WTC11 (cell line): ENCODE results near the gene NCOA1. TPM values are rescaled to one million over a fixed set of nuclear protein-coding genes. Genes with fewer than 3 reads are reported as not detected.
"Not testable (repeated sequence)": the region's sequence is repeated elsewhere in the genome, so short reads cannot be mapped to it uniquely, and the experiment has no call there.

Experiments
- ATAC-seq: fragments of 200-7000 bp; cut with Tn5 transposase; 2 replicates; pipeline ENCODE4 v1.10.0; 2021; ENCODE audit warnings: mild to moderate bottlenecking, moderate library complexity
- CTCF ChIA-PET: fragments of 300-600 bp; sonication (Branson Sonifier 250); formaldehyde crosslinking; loops from one replicate; lab custom pipeline; 2021; ENCODE audit warnings: antibody characterized with exemption; lab: Charles Lee
- POLR2A ChIA-PET: fragments of 350-600 bp; sonication (Branson Sonifier 250); formaldehyde crosslinking; loops from one replicate; lab custom pipeline; 2021; ENCODE audit warnings: antibody characterized with exemption; lab: Charles Lee
- DNase-seq: peaks from one replicate; pipeline ENCODE4 v3.0.0; 2021; ENCODE audit warnings: low spot score
- H3K27ac Mint-ChIP-seq: 2 replicates; pipeline ENCODE4 v1.8.0; 2021; ENCODE audit warnings: mixed read lengths
- H3K27me3 Mint-ChIP-seq: 2 replicates; pipeline ENCODE4 v1.8.0; 2021; ENCODE audit warnings: low read depth, mild to moderate bottlenecking, moderate library complexity, mixed read lengths
- H3K36me3 Mint-ChIP-seq: 2 replicates; pipeline ENCODE4 v1.8.0; 2021; ENCODE audit warnings: mixed read lengths
- H3K4me1 Mint-ChIP-seq: 2 replicates; pipeline ENCODE4 v1.8.0; 2022; ENCODE audit warnings: mixed read lengths
- H3K4me3 Mint-ChIP-seq: 2 replicates; pipeline ENCODE4 v1.8.0; 2021; ENCODE audit warnings: mild to moderate bottlenecking, moderate library complexity, mixed read lengths
- H3K9me3 Mint-ChIP-seq: 2 replicates; pipeline ENCODE4 v1.8.0; 2021; ENCODE audit warnings: mixed read lengths
- CBFB ChIP-seq: sonication (generic); formaldehyde crosslinking; IDR thresholded peaks from 2 replicates; pipeline ENCODE4 v1.8.1; 2022; ENCODE audit warnings: mild to moderate bottlenecking, low read depth, missing genetic modification reagents
- IRF2 ChIP-seq: sonication (generic); formaldehyde crosslinking; IDR thresholded peaks from 2 replicates; pipeline ENCODE4 v1.8.0; 2022; ENCODE audit warnings: low read depth, missing genetic modification reagents, borderline replicate concordance
- SOX15 ChIP-seq: fragments of 250-450 bp; sonication (Bioruptor Pico); IDR thresholded peaks from 2 replicates; pipeline ENCODE4 v1.9.0; 2021; ENCODE audit warnings: mild to moderate bottlenecking
- TEAD4 ChIP-seq: sonication (generic); formaldehyde crosslinking; IDR thresholded peaks from 2 replicates; pipeline ENCODE4 v1.8.0; 2022; ENCODE audit warnings: mild to moderate bottlenecking, missing genetic modification reagents
- ZBTB21 ChIP-seq: sonication (generic); formaldehyde crosslinking; IDR thresholded peaks from 2 replicates; pipeline ENCODE4 v1.8.1; 2023; ENCODE audit warnings: mild to moderate bottlenecking, missing genetic modification reagents, borderline replicate concordance
- total RNA-seq: library from RNA; stranded (reverse); gene quantifications from 3 replicates; pipeline ENCODE4 v1.2.3, GENCODE V29; 2021
- TF ChIP-seq, protein P1 (sequence below): sonication (generic); formaldehyde crosslinking; conservative IDR thresholded peaks from 2 replicates; pipeline ENCODE4 v1.8.1; 2023; ENCODE audit warnings: mild to moderate bottlenecking, low read depth, missing genetic modification reagents, moderate library complexity
- TF ChIP-seq, protein P2 (sequence below): sonication (generic); formaldehyde crosslinking; IDR thresholded peaks from 2 replicates; pipeline ENCODE4 v1.8.1; 2022; ENCODE audit warnings: mild to moderate bottlenecking, missing genetic modification reagents, moderate library complexity, borderline replicate concordance
- TF ChIP-seq, protein P3 (sequence below): fragments of 250-450 bp; sonication (Bioruptor Pico); IDR thresholded peaks from 2 replicates; pipeline ENCODE4 v1.9.0; 2021; ENCODE audit warnings: mild to moderate bottlenecking, borderline replicate concordance

The NCOA1 gene
- total RNA-seq, 1 experiment from 2014 or later, result 16.9 TPM

DNA sequence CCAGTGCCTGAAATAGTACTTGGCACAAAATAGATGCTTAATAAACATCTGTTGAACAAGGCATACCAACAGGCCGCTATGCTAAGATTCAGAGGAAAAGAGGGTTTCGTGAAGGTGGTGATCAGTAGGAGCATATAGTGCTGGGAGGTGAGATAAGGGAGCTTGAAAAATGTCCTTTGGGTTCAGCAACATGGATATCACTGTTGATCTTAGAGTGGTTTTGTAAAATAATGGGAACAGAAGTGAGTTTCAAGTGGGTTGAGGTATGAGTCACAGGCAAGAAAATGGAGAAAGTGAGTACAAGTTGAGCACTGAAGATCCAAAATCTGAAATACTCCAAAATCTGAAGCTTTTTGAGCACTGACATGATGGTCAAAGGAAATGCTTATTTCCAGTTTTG is 306.6 kb downstream of the NCOA1 start:
- peaks cover 17% of the 10 kb centered on the region; the same call in 1 of the 2 replicates for H3K9me3 Mint-ChIP-seq
- 0 out of 2 replicates have a peak, but pooled peaks cover 2% of the 10 kb centered on the region for H3K27me3 Mint-ChIP-seq
- peaks cover 69% of the 10 kb centered on the region for H3K36me3 Mint-ChIP-seq
- ATAC-seq, result no peak
- TF ChIP-seq CBFB (CRISPR knock-in tag), result no peak
- TF ChIP-seq, all 79 proteins: peak for 0
- ChIA-PET CTCF (no interaction called here), POLR2A (no interaction called here)
- Mint-ChIP-seq H3K4me1 (peaks cover 24% of the 10 kb centered on the region), H3K27ac (no peak overlapping the region), H3K4me3 (no peak overlapping the region)
- no peak for DNase-seq

DNA sequence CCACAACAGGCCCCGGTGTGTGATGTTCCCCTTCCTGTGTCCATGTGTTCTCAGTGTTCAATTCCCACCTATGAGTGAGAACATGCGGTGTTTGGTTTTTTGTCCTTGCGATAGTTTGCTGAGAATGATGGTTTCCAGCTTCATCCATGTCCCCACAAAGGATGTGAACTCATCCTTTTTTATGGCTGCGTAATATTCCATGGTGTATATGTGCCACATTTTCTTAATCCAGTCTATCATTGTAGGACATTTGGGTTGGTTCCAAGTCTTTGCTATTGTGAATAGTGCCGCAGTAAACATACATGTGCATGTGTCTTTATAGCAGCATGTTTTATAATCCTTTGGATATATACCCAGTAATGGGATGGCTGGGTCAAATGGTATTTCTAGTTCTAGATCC is 309.4 kb downstream of the NCOA1 start:
- H3K27ac Mint-ChIP-seq, ATAC-seq, CTCF ChIA-PET, POLR2A ChIA-PET, DNase-seq, H3K4me3 Mint-ChIP-seq, H3K27me3 Mint-ChIP-seq, H3K4me1 Mint-ChIP-seq: not testable (repeated sequence)
- Mint-ChIP-seq H3K36me3 (peaks cover 90% of the 10 kb centered on the region), H3K9me3 (peaks cover 40% of the 10 kb centered on the region)

DNA sequence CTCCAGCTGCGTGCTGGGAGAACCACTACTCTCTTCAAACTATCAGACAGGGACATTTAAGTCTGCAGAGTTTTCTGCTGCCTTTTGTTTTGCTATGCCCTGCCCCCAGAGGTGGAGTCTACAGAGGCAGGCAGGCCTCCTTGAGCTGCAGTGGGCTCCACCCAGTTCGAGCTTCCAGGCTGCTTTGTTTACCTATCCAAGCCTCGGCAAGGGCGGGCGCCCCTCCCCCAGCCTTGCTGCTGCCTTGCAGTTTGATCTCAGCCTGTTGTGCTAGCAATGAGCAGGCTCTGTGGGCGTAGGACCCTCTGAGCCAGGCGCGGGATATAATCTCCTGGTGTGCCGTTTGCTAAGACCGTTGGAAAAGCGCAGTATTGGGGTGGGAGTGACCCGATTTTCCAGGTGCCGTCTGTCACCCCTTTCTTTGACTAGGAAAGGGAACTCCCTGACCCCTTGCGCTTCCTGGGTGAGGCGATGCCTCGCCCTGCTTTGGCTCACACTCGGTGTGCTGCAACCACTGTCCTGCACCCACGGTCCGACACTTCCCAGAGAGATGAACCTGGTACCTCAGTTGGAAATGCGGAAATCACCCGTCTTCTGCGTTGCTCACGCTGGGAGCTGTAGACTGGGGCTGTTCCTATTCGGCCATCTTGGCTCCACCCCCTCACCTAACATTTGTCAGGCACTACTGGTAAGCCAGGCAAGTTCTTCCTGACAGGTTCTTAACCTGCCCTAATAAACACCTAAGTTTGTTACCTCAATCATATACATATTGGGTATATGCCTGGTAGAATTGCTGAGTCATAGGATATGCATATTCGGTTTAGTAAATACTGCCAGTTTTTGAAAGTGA is 315.0 kb downstream of the NCOA1 start:
- not testable (repeated sequence) for H3K27ac Mint-ChIP-seq

DNA sequence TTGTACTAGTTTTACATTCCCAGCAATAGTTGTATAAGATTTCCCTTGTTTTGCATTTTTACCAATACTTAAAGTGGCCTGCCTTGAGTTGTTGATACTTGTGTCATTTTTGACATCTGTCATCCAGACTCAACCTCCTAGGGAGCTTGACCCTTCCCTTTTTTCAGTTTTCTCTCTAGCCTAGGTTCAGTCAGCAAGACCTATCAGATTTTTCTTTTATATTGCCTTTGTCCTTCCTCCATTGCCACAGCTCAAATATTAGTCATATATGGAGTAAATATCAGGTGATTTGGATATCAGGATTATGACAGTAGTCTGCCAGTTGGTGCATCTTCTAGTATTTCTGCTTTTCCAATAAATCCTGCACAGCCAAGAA is 315.6 kb downstream of the NCOA1 start:
- H3K27ac Mint-ChIP-seq, result no peak overlapping the region
- no peak for ATAC-seq
- DNase-seq, result no peak
- H3K27me3 Mint-ChIP-seq, result no peaks in the 10 kb centered on the region; the same call in none of the 2 replicates
- ChIA-PET CTCF (no interaction called here), POLR2A (no interaction called here)
- peaks cover 43% of the 10 kb centered on the region for H3K9me3 Mint-ChIP-seq
- TF ChIP-seq IRF2 (CRISPR knock-in tag), result no peak
- TF ChIP-seq, protein P1, sequence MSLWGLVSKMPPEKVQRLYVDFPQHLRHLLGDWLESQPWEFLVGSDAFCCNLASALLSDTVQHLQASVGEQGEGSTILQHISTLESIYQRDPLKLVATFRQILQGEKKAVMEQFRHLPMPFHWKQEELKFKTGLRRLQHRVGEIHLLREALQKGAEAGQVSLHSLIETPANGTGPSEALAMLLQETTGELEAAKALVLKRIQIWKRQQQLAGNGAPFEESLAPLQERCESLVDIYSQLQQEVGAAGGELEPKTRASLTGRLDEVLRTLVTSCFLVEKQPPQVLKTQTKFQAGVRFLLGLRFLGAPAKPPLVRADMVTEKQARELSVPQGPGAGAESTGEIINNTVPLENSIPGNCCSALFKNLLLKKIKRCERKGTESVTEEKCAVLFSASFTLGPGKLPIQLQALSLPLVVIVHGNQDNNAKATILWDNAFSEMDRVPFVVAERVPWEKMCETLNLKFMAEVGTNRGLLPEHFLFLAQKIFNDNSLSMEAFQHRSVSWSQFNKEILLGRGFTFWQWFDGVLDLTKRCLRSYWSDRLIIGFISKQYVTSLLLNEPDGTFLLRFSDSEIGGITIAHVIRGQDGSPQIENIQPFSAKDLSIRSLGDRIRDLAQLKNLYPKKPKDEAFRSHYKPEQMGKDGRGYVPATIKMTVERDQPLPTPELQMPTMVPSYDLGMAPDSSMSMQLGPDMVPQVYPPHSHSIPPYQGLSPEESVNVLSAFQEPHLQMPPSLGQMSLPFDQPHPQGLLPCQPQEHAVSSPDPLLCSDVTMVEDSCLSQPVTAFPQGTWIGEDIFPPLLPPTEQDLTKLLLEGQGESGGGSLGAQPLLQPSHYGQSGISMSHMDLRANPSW (CRISPR knock-in tag), result no peak
- no peaks in the 10 kb centered on the region for H3K4me1 Mint-ChIP-seq
- H3K36me3 Mint-ChIP-seq, result peaks cover 63% of the 10 kb centered on the region
- H3K4me3 Mint-ChIP-seq, result no peak overlapping the region

More for the DNA sequence above, 315.0 kb downstream of the NCOA1 start:
- H3K4me3 Mint-ChIP-seq, CTCF ChIA-PET, H3K27me3 Mint-ChIP-seq, ATAC-seq, POLR2A ChIA-PET, H3K4me1 Mint-ChIP-seq, DNase-seq: not testable (repeated sequence)
- Mint-ChIP-seq H3K9me3 (peaks cover 44% of the 10 kb centered on the region), H3K36me3 (peaks cover 68% of the 10 kb centered on the region)

DNA sequence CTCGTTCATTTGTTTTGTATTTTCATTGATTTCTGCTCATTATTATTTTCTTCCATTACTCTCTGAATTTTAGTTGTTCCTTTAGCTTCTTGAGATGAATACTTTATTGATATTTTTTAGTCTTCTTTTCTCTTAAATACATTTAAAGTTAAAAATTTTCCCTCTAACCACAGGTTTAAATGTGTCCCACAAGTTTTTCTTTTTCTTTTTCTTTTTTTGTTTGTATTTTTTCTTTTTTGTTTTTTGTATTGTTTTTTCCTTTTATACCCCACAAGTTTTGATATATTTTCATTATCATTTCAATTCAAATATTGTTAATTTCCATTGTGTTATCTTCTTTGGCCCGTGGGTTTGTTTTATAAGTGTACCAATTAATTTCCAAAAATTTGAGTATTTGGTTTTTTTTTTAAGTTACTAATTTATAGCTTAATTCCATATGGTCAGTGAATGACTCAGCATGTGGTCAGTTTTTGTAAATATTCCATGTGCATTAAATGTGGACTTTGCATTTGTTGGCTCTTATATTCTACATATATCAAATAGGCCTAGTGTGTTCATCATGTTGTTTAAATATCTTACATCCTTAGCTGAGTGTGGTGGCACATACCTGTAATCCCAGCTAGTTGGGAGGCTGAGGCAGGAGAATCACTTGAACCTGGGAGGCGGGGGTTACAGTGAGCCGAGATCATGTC is 318.4 kb downstream of the NCOA1 start:
- Mint-ChIP-seq H3K27ac (no peak overlapping the region), H3K4me1 (peaks cover 11% of the 10 kb centered on the region), H3K4me3 (no peak overlapping the region), H3K36me3 (peaks cover 59% of the 10 kb centered on the region), H3K27me3 (no peaks in the 10 kb centered on the region; the same call in 1 of the 2 replicates), H3K9me3 (peaks cover 33% of the 10 kb centered on the region)
- POLR2A ChIA-PET, result interaction anchor here (0.6 kb wide), 1 partner anchor 734 kb away, joined by 3 read pairs; the partner anchor contains the start of gene SF3B6
- CTCF ChIA-PET, result interaction anchor here (1.2 kb wide), 1 partner anchor 11 kb away, joined by 3 read pairs; no protein-coding TSS in a partner anchor
- DNase-seq (no peak), ATAC-seq (no peak)
- TF ChIP-seq TEAD4 (no peak), ZBTB21 (no peak), SOX15 (CRISPR knock-in tag) (no peak)
- TF ChIP-seq, protein P2, sequence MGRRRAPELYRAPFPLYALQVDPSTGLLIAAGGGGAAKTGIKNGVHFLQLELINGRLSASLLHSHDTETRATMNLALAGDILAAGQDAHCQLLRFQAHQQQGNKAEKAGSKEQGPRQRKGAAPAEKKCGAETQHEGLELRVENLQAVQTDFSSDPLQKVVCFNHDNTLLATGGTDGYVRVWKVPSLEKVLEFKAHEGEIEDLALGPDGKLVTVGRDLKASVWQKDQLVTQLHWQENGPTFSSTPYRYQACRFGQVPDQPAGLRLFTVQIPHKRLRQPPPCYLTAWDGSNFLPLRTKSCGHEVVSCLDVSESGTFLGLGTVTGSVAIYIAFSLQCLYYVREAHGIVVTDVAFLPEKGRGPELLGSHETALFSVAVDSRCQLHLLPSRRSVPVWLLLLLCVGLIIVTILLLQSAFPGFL (CRISPR knock-in tag), result no peak
- TF ChIP-seq, protein P3, sequence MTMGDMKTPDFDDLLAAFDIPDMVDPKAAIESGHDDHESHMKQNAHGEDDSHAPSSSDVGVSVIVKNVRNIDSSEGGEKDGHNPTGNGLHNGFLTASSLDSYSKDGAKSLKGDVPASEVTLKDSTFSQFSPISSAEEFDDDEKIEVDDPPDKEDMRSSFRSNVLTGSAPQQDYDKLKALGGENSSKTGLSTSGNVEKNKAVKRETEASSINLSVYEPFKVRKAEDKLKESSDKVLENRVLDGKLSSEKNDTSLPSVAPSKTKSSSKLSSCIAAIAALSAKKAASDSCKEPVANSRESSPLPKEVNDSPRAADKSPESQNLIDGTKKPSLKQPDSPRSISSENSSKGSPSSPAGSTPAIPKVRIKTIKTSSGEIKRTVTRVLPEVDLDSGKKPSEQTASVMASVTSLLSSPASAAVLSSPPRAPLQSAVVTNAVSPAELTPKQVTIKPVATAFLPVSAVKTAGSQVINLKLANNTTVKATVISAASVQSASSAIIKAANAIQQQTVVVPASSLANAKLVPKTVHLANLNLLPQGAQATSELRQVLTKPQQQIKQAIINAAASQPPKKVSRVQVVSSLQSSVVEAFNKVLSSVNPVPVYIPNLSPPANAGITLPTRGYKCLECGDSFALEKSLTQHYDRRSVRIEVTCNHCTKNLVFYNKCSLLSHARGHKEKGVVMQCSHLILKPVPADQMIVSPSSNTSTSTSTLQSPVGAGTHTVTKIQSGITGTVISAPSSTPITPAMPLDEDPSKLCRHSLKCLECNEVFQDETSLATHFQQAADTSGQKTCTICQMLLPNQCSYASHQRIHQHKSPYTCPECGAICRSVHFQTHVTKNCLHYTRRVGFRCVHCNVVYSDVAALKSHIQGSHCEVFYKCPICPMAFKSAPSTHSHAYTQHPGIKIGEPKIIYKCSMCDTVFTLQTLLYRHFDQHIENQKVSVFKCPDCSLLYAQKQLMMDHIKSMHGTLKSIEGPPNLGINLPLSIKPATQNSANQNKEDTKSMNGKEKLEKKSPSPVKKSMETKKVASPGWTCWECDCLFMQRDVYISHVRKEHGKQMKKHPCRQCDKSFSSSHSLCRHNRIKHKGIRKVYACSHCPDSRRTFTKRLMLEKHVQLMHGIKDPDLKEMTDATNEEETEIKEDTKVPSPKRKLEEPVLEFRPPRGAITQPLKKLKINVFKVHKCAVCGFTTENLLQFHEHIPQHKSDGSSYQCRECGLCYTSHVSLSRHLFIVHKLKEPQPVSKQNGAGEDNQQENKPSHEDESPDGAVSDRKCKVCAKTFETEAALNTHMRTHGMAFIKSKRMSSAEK (CRISPR knock-in tag), result no peak
